WTC11 (cell line): ENCODE results near the gene SLC25A26.

Source experiments
- ATF6 ChIP-seq: sonication (generic); formaldehyde crosslinking; IDR thresholded peaks from 2 replicates; pipeline ENCODE4 v1.8.1; 2023; ENCODE audit warnings: mild to moderate bottlenecking, missing genetic modification reagents
- CTCF ChIP-seq: fragments of 200-600 bp; IDR thresholded peaks from 2 replicates; pipeline ENCODE4 v1.8.0; 2022; ENCODE audit warnings: antibody characterized with exemption
- ELF4 ChIP-seq: sonication (generic); formaldehyde crosslinking; IDR thresholded peaks from 2 replicates; pipeline ENCODE4 v1.8.1; 2022; ENCODE audit warnings: low read depth, mild to moderate bottlenecking, moderate library complexity, missing genetic modification reagents
- FOXK1 ChIP-seq: sonication (generic); formaldehyde crosslinking; IDR thresholded peaks from 2 replicates; pipeline ENCODE4 v1.8.0; 2022; ENCODE audit warnings: mild to moderate bottlenecking, moderate library complexity, missing genetic modification reagents
- IRF2 ChIP-seq: sonication (generic); formaldehyde crosslinking; IDR thresholded peaks from 2 replicates; pipeline ENCODE4 v1.8.0; 2022; ENCODE audit warnings: low read depth, missing genetic modification reagents, borderline replicate concordance
- MAX ChIP-seq: sonication (generic); formaldehyde crosslinking; IDR thresholded peaks from 2 replicates; pipeline ENCODE4 v1.8.0; 2022; ENCODE audit warnings: mild to moderate bottlenecking, missing genetic modification reagents
- NFE2L1 ChIP-seq: sonication (generic); formaldehyde crosslinking; IDR thresholded peaks from 2 replicates; pipeline ENCODE4 v1.8.1; 2023; ENCODE audit warnings: missing genetic modification reagents
- RORB ChIP-seq: fragments of 250-450 bp; sonication (Bioruptor Pico); IDR thresholded peaks from 2 replicates; pipeline ENCODE4 v1.9.0; 2021; ENCODE audit warnings: mild to moderate bottlenecking
- STAT6 ChIP-seq: sonication (generic); formaldehyde crosslinking; conservative IDR thresholded peaks from 2 replicates; pipeline ENCODE4 v1.8.1; 2023; ENCODE audit warnings: mild to moderate bottlenecking, low read depth, missing genetic modification reagents, moderate library complexity
- TCF7 ChIP-seq: sonication (generic); formaldehyde crosslinking; IDR thresholded peaks from 2 replicates; pipeline ENCODE4 v1.8.0; 2022; ENCODE audit warnings: mild to moderate bottlenecking, low read depth, missing genetic modification reagents, moderate library complexity
- ZNF281 ChIP-seq: sonication (generic); formaldehyde crosslinking; IDR thresholded peaks from 2 replicates; pipeline ENCODE4 v1.8.0; 2023; ENCODE audit warnings: mild to moderate bottlenecking, missing genetic modification reagents

GRCh38 chr3:66266551-66266950 is 45.8 kb downstream of the SLC25A26 start:
- TF ChIP-seq CTCF (no peak), STAT6 (no peak), ELF4 (CRISPR knock-in tag) (no peak), FOXK1 (CRISPR knock-in tag) (no peak), RORB (CRISPR knock-in tag) (no peak), ZNF281 (CRISPR knock-in tag) (no peak), NFE2L1 (CRISPR knock-in tag) (no peak), IRF2 (CRISPR knock-in tag) (no peak), MAX (CRISPR knock-in tag) (no peak), TCF7 (CRISPR knock-in tag) (no peak), ATF6 (CRISPR knock-in tag) (no peak)
